Astrocyte of the spinal cord (primary cell): ENCODE data around the gene SPOCK3.

Experiments
- DNase-seq: peaks from one replicate; pipeline ENCODE4 v3.0.0; 2011; ENCODE audit warnings: low read depth, low spot score
- H3K4me3 ChIP-seq: 2 replicates; pipeline ENCODE4 v1.5.1; 2011; ENCODE audit warnings: low read depth, mild to moderate bottlenecking, low read length, moderate library complexity
- in situ Hi-C: cut with HindIII; loops from 2 replicates; pipeline ENCODE4 v1.10.0; 2017; ENCODE audit warnings: low sequenced_read_pairs
- TF ChIP-seq, protein P1 (sequence below): IDR thresholded peaks from 2 replicates; pipeline ENCODE4 v1.5.1; 2012; ENCODE audit warnings: low read depth, mild to moderate bottlenecking, low read length, inconsistent platforms

SPOCK3 gene

DNA sequence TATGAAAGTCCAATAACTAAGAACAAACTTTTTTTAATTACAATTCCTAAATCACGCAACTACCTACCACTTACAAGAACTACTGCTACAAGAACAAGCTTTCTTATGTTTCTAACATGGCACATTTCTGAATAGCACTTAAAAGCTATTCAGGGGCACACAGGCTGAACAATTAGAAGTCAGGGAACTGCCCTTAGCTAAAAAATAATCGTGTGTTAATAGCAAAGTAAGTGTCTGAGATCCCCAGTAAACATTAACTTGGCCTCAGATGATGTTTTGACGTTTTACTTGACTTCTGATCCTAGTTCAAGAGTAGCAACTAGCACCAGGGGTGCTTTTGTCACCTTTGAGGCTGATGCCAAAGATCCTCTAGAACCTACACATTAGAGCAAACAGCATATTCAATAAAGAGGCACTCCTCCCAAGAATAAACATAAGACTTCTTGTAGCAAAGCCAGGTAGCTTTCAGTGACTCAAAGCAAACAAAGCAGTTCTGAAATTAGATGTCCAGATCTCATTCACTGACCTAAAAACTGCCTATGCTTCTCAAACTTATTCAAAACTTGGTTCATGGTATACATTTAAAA is 16.2 kb downstream of the SPOCK3 start:
- no peak overlapping the region for H3K4me3 ChIP-seq
- TF ChIP-seq, protein P1, sequence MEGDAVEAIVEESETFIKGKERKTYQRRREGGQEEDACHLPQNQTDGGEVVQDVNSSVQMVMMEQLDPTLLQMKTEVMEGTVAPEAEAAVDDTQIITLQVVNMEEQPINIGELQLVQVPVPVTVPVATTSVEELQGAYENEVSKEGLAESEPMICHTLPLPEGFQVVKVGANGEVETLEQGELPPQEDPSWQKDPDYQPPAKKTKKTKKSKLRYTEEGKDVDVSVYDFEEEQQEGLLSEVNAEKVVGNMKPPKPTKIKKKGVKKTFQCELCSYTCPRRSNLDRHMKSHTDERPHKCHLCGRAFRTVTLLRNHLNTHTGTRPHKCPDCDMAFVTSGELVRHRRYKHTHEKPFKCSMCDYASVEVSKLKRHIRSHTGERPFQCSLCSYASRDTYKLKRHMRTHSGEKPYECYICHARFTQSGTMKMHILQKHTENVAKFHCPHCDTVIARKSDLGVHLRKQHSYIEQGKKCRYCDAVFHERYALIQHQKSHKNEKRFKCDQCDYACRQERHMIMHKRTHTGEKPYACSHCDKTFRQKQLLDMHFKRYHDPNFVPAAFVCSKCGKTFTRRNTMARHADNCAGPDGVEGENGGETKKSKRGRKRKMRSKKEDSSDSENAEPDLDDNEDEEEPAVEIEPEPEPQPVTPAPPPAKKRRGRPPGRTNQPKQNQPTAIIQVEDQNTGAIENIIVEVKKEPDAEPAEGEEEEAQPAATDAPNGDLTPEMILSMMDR, result no peak
- no peak for DNase-seq
- in situ Hi-C loops, result no loop called here

DNA sequence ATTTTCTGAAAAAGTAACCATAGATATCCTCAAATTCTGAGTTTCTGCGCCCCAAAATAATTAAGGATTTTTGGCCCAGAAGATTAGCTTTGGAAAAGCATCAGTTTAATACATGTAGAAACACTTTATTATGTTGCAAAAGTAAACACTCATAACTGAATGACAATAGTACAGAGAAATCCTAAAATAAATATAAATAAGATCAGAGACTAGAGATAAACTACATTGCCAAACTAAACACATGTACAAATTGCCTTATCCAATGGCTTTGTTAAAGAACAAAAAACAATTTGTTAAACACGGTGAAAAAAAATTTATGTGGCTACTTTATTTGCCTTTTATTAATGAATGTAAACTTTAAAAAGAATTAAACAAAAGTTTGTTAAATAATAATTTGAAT is 17.5 kb downstream of the SPOCK3 start:
- TF ChIP-seq, protein P1, result no peak
- in situ Hi-C loops, result no loop called here
- no peak for DNase-seq
- H3K4me3 ChIP-seq, result no peak overlapping the region

DNA sequence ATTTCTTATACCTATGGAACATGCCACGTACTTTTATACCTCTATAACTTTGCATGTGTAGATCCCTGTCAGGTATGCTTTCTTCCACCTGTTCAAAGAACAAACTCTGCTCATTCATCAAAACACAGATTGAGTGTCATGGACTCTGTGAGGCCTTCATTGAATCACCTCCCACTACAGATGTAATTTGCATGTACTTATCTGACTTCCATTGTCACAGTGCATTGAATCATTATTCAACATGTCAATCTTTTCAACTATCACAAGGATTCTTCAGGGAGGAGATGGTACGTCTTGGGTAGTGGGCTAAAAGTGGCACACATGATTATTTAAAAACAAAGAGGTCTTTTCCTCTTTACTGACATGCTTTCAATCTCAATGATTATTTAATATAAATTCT is 24.1 kb downstream of the SPOCK3 start:
- no peak for DNase-seq
- TF ChIP-seq, protein P1, result no peak
- no peak overlapping the region for H3K4me3 ChIP-seq
- in situ Hi-C loops, result no loop called here

DNA sequence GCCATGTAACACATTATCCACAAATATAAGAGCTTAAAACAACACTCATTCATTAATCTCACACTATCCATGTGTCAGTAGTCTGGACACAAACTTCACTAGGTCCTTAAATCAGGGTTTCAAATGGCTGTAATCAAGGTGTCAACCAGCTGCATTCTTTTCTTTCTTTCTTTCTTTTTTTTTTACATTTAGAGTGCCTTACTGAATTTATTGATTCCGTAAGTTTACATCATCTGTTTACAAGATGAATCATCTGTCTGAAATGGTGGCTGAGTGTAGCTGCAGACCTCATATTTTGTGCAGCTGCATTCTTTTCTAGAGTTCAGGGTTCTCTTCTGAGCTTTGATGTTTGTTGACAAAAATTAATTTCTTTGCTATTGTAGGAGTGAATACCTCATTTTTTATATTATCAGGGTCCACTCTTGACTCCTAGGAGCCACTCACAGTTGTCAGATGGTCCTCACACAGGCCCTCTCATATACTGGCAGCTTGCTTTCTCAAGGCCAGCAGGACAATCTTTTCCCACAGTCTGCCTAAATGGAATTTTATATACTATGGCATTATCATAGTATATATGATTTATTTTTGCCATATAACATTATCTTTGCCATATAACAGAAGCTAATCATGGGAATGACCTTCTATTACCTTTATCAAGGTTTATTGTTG is 37.8 kb downstream of the SPOCK3 start:
- TF ChIP-seq, protein P1, result no peak
- DNase-seq, result peak; percentile 54
- no peak overlapping the region for H3K4me3 ChIP-seq
- in situ Hi-C loops, result no loop called here

DNA sequence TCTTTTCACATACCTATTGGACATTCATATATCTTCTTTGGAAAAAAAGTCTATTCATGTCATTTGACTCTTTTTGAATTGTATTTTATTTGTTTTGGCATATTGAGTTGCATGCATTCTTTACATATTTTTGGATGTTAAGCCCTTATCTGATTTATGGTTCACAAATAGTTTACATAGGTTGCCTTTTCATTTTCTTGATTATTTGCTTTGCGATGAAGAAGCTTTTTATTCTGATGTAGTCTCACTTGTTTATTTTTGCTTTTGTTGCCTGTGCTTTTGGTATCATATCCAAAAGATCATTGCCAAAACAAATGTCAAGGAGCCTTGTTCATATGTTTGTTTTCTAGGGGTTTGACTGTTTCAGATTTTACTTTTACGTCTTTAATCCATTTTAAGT is 43.9 kb downstream of the SPOCK3 start:
- no peak overlapping the region for H3K4me3 ChIP-seq
- no peak for DNase-seq
- in situ Hi-C loops, result no loop called here
- TF ChIP-seq, protein P1, result no peak

DNA sequence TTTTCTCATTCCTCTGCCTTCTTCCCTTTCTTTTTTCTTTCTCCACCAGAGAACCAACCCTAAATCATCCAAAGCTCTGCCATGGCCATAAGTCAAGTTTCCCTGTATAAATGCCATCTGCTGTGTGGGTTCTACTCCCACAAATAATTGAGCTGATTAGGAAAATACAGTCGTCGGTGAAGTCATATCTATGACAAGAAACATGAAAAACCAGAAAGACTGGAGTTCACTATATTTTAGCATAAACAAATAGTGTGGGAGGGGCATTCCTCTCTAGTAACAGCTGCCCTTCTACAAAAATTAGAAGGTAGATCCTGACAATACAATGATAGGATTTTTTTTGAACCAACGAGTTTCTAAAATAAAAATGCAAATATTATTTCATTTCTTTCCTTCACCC is 48.8 kb downstream of the SPOCK3 start:
- H3K4me3 ChIP-seq, result no peak overlapping the region
- no peak for DNase-seq
- TF ChIP-seq, protein P1, result no peak
- in situ Hi-C loops, result no loop called here

DNA sequence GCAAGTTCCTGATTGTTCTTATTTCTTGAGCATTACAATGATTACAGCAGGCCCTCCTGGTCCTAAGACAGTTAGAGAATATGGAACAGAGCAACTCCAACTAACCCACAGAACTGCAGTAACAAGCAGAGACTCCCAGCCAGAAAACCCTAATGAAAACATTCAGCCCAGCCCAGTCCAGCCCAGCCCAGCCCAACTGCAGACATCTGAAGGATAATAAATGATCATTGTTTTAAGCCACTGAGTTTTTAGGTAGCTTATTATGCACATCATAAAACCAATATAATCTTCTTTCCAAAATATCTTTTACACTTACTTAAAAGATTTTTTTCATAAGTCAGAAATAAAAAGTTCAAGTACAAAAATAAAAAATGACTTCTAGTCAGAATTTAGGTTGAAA is 51.3 kb downstream of the SPOCK3 start:
- in situ Hi-C loops, result no loop called here
- no peak overlapping the region for H3K4me3 ChIP-seq
- DNase-seq, result no peak
- TF ChIP-seq, protein P1, result no peak
